Peyer's patch (tissue), 4 donors: ENCODE results near the gene SLC25A45.

Experiments used
- CTCF ChIP-seq, 6 experiments: fragments of 450-650 bp in 4 of 6; fragments of 200-600 bp in 2 of 6; sonication (generic) in 1 of 6; IDR thresholded peaks; one replicate each; pipeline ENCODE4 v1.5.1; 2017 to 2019; ENCODE audit warnings: antibody characterized with exemption in 6 of 6, mild to moderate bottlenecking in 3 of 6, moderate library complexity in 1 of 6
- POLR2A ChIP-seq, 2 donors: fragments of 450-650 bp; IDR thresholded peaks; one replicate each; pipeline ENCODE4 v1.5.1; 2017; ENCODE audit warnings: antibody characterized with exemption in 2 of 2, mild to moderate bottlenecking in 2 of 2, moderate library complexity in 2 of 2

DNA sequence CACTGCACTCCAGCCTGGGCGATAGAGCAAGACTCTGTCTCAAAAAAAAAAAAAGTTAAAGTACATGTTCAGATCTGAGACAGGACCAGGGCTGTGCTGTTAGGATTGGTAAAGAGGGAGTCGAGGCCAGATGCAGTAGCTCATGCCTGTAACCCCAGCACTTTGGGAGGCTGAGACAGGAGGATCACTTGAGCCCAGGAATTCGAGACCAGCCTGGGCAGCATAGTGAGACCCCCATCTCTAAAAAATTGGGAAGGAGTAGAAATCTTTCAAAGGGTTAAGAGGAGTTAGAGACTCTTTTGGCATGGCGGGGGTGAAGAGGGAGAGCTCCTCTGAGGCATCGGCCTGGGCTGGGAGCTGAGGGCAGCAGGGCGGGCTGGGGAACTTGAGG lies 11.8 kb downstream of the SLC25A45 start:
- no peak for TF ChIP-seq CTCF (IDR thresholded peaks at IDR 0.05)
- TF ChIP-seq POLR2A (IDR thresholded peaks at IDR 0.05) = no peak
